NCI-H1417 treated with DMSO at 0.1 percent for 48 hours (cell line): ENCODE results near the gene NEUROG2.
"Not testable (repeated sequence)": the region's sequence is repeated elsewhere in the genome, so short reads cannot be mapped to it uniquely, and the experiment has no call there.

Experiments
- DNase-seq: peaks from one replicate; lab custom pipeline; 2025; lab: John Stamatoyannopoulos, UW

Gene NEUROG2

GRCh38 chr4:112516066-112516470 lies at the start of gene NEUROG2:
NEUROG2 (minus strand) TSS chr4:112516180; CDS start chr4:112515475, 705 bp downstream.
- no peak for DNase-seq

- DNase-seq: no peak
Observed at GRCh38 chr4:112564706-112565270, 48.8 kb upstream of the NEUROG2 start.

- no peak for DNase-seq
Observed at GRCh38 chr4:112563431-112564200, 47.6 kb upstream of the NEUROG2 start.

- no peak for DNase-seq
Observed at GRCh38 chr4:112562254-112562879, 46.4 kb upstream of the NEUROG2 start.

- DNase-seq: no peak
Observed at GRCh38 chr4:112560084-112560483, 44.1 kb upstream of the NEUROG2 start.

GRCh38 chr4:112559053-112559452 lies 43.1 kb upstream of the NEUROG2 start:
- DNase-seq: no peak

GRCh38 chr4:112557676-112558411 lies 41.9 kb upstream of the NEUROG2 start:
- DNase-seq: no peak

- DNase-seq: not testable (repeated sequence)
Observed at GRCh38 chr4:112554271-112554670, 38.3 kb upstream of the NEUROG2 start.

GRCh38 chr4:112552668-112553067 lies 36.7 kb upstream of the NEUROG2 start:
- DNase-seq: no peak

GRCh38 chr4:112550728-112551127 lies 34.7 kb upstream of the NEUROG2 start:
- DNase-seq: no peak

GRCh38 chr4:112546476-112546875 lies 30.5 kb upstream of the NEUROG2 start:
- no peak for DNase-seq

- DNase-seq: no peak
Observed at GRCh38 chr4:112545346-112545745, 29.4 kb upstream of the NEUROG2 start.

GRCh38 chr4:112540695-112541094 lies 24.7 kb upstream of the NEUROG2 start:
- no peak for DNase-seq

GRCh38 chr4:112536123-112536522 lies 20.1 kb upstream of the NEUROG2 start:
- no peak for DNase-seq

GRCh38 chr4:112532267-112532666 lies 16.3 kb upstream of the NEUROG2 start:
- no peak for DNase-seq

GRCh38 chr4:112531146-112531545 lies 15.2 kb upstream of the NEUROG2 start:
- no peak for DNase-seq

- no peak for DNase-seq
Observed at GRCh38 chr4:112526061-112526460, 10.1 kb upstream of the NEUROG2 start.

- DNase-seq: no peak
Observed at GRCh38 chr4:112523764-112524505, 8.0 kb upstream of the NEUROG2 start.

GRCh38 chr4:112523008-112523721 lies 7.2 kb upstream of the NEUROG2 start:
- DNase-seq: no peak

- not testable (repeated sequence) for DNase-seq
Observed at GRCh38 chr4:112522431-112522830, 6.5 kb upstream of the NEUROG2 start.
